Ecto neural progenitor cell (in vitro differentiated cells): ENCODE results near the gene RAMAC.
A peak's percentile ranks its signal among the peaks of the same experiment; 100 is the strongest.
"Not testable (repeated sequence)": the region's sequence is repeated elsewhere in the genome, so short reads cannot be mapped to it uniquely, and the experiment has no call there.

Experiments used
- DNase-seq: peaks from one replicate; pipeline ENCODE4 v3.0.0-alpha.2; 2018; ENCODE audit warnings: low spot score

Gene RAMAC

GRCh38 chr15:82968066-82968465 lies 17.9 kb upstream of the RAMAC start:
- DNase-seq, result no peak

GRCh38 chr15:82969353-82969752 lies 16.7 kb upstream of the RAMAC start:
- DNase-seq, result no peak

GRCh38 chr15:82970078-82970686 lies 15.8 kb upstream of the RAMAC start:
- DNase-seq, result no peak

- DNase-seq, result no peak
These were observed 15.3 kb upstream of the RAMAC start for GRCh38 chr15:82970696-82971095.

- DNase-seq, result no peak
These were observed 14.6 kb upstream of the RAMAC start for GRCh38 chr15:82971218-82971984.

- DNase-seq, result no peak
These were observed 13.0 kb upstream of the RAMAC start for GRCh38 chr15:82972990-82973389.

- DNase-seq, result no peak
These were observed 8.9 kb upstream of the RAMAC start for GRCh38 chr15:82977076-82977475.

GRCh38 chr15:82978438-82978837 lies 7.6 kb upstream of the RAMAC start:
- no peak for DNase-seq

- DNase-seq, result no peak
These were observed 6.3 kb upstream of the RAMAC start for GRCh38 chr15:82979726-82980125.

GRCh38 chr15:82980981-82981380 lies 5.0 kb upstream of the RAMAC start:
- DNase-seq, result no peak

- DNase-seq, result no peak
These were observed 401 bp downstream of the RAMAC start for GRCh38 chr15:82986442-82986780.

GRCh38 chr15:82992436-82992998 lies 6.5 kb downstream of the RAMAC start:
- DNase-seq, result no peak

- no peak for DNase-seq
These were observed 7.1 kb downstream of the RAMAC start for GRCh38 chr15:82993144-82993543.

GRCh38 chr15:82995076-82995475 lies 9.1 kb downstream of the RAMAC start:
- no peak for DNase-seq

GRCh38 chr15:82995938-82996337 lies 9.9 kb downstream of the RAMAC start:
- DNase-seq, result no peak

GRCh38 chr15:82999426-82999825 lies 13.4 kb downstream of the RAMAC start:
- no peak for DNase-seq

GRCh38 chr15:82999905-83000671 lies 14.1 kb downstream of the RAMAC start:
- no peak for DNase-seq

GRCh38 chr15:83000672-83001031 lies 14.6 kb downstream of the RAMAC start:
- DNase-seq, result not testable (repeated sequence)

GRCh38 chr15:83010709-83011270 lies 24.8 kb downstream of the RAMAC start:
- DNase-seq, result peak; percentile 74

- DNase-seq, result peak; percentile 90
These were observed 25.5 kb downstream of the RAMAC start, which contains the start of gene C15orf40 for GRCh38 chr15:83011271-83012075. TSS of gene C15orf40 (minus strand) at chr15:83011639. CDS start at chr15:83011607, 32 bp downstream.

- no peak for DNase-seq
These were observed 26.0 kb downstream of the RAMAC start for GRCh38 chr15:83012076-83012426.

- DNase-seq, result no peak
These were observed 26.6 kb downstream of the RAMAC start for GRCh38 chr15:83012636-83013035.
